Measurements from ENCODE around the gene LAMTOR1.

Gene LAMTOR1

DNA sequence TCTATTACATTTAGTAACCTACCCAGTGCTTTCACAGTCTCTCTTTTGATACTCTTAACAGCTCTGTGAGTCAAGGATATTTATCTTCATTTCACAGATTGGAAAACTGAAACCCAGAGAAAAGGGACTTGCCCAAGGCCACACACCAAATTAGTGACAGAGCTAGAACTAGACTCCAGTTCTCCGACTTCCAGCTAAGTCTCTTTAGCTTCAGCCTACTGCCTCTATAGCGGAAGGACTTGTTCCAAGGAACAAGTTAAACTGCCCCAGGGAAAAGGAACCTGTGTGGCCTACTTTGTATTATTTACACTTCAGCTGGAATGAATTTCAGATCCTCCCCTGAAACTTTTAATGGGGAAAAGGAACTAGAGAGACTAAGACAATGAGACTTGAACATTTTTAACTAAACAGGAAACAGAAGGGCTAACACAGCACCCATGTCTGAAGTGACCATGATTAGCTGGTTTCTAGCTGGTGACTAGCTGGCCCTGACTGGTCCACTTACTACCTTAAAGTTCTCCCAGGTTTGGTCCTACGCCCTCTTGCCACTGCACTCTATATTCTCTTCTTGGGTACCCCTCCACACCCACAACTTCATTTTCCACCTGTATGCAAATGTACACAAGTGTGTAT, 21.2 kb downstream of the LAMTOR1 start:
- DNase-seq, result no peak

DNA sequence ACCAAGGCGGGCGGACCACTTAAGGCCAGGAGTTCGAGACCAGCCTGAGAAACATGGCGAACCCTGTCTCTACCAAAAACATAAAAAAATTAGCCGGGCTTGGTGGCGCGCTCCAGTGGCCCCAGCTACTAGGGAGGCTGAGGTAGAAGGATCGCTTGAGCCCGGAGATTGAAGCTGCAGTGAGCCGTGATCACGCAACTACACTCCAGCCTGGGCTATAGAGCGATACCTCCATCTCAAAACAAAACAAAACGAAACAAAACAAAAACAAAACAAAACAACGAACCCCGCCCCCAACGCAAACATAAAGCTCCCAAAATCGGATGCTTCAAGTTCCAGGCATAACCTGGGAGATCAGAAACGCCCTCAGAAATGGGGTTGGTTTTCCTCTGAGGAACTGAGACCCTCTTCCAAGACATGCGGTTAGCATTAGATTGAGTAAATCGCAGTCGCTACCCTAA, 21.9 kb downstream of the LAMTOR1 start:
- no peak for DNase-seq

DNA sequence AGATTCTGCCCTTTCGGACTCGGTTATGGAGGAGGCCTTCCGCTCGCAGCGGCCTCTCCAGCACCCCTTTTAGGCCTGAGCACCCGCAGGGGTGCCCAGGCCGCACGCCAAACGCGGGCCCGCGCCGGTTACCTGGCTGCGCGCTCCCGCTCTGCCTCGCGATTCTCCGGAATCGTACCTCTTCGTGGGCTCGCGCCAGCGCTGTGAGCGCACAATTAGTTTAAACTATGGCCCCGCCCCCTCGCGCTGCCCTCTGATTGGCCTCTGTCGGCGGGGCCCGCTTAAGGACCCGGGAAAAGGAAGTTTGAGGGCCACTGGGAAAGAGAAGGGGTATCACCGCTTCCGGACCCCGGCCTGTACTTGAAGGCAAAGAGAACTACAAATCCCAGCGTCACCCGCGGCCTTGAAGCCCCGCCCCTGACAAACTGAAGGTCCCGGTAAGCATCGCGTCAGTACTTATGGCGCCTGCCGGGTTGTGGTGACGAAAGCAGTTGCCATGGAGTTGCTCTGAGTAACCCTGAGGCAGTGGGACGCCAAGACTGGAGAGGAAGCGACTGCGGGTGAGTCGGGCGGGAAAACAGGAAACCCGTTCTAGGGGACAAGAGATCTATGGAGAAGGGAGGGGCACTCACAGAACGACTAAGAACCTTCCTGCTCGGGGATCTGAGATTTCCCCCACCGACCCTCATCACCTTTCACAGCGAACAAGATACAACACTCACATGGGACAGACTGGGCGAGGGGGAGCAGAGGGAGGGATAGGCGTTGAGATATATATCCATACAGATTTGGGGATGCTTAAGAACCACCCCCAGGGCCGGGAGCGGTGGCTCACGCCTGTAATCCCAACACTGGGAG, 22.5 kb downstream of the LAMTOR1 start, which contains the start of the genes LRRC51 and NUMA1:
TSS of gene LRRC51 (plus strand) at position 525 of the 858 bp plus-strand sequence. CDS start 8,234 bp downstream, outside the sequence.
TSS of gene NUMA1 (minus strand) at position 217 of the 858 bp plus-strand sequence. CDS start 44,599 bp downstream, outside the sequence.
- DNase-seq, result peak; percentile 75 to 100 (median 99)

DNA sequence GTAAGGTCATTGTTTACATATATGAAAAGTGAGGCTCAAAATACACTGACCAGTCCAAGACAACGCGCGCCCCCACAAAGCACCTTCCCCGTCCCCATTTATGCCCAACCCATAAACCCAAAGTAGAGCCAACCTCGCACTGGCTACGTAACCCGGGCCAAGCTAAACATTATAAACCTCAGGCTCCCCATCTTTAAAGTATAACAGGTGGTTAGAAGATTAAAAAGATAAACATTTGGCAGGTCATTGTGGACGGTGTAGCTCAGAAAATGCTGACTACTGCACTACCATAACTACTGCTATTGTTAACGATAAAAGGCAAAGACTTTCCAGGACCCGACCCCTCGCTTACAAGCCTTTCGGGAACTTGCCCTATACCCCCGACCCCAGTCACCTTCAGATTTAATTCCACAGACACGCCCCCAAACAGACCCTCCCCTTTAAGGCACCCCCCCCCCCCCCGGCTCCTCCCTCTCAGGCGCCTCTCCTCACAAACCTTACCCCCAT, 23.2 kb downstream of the LAMTOR1 start:
- DNase-seq, result peak in 1 of 58 donors; percentile 41

DNA sequence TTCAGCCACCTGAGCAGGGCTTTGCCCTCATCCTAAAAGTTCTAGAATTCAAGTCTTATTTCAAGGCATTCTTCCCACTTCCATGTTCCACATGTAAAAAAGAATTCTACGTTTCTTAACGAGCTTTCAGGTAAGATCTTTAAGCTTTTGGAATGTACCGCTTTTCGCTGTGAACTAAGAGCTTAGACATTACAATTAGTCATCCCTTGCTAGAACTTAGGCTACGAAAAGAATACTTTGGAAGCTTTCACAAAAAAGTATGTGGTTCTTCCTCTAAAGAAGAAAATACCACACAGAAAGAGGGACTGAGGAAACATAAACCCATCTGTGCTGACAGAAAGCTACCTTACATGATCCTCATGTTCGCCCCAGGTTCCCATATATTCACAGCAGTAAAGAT, 24.6 kb downstream of the LAMTOR1 start:
- DNase-seq, result no peak

DNA sequence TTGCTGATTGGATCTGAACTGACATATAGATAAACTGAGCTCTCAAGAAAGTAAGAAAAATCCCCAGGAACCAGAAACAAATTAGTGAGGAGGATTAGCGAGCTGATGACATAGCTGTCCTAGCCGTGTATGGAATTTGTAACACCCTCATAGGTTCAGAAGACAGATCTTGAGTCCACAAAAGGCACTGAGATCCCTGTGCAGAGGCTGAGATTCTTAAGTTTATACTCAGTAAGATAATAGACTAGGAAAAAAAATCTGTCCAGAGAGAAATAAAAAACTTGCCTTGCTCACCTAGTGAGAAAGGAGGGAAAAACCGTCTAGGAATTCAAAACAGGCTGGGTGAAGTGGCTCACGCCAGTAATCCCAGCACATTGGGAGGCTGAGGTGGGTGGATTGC, 27.3 kb downstream of the LAMTOR1 start:
- DNase-seq, result no peak

DNA sequence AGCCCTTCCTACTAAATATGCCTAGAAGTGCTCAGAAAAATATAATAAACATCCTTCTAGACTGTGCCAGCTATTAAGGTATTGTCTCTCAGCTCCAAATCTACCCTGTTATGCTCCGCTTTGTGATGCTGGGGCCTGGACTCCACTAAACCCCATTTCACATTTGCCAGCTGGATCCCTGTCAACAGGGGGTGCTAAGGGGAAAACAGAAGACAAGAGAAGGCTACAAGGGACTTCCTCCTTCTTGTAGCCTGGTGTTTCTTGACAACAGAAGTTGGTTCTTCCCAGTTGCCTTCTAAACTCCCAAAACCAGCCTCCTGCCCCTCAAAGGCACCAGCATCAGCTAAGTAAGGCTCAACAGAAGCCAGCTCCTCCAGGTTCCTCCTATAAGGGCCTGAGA, 28.0 kb downstream of the LAMTOR1 start:
- DNase-seq, result peak in 4 of 58 donors; percentile 13 to 37 (median 19)

DNA sequence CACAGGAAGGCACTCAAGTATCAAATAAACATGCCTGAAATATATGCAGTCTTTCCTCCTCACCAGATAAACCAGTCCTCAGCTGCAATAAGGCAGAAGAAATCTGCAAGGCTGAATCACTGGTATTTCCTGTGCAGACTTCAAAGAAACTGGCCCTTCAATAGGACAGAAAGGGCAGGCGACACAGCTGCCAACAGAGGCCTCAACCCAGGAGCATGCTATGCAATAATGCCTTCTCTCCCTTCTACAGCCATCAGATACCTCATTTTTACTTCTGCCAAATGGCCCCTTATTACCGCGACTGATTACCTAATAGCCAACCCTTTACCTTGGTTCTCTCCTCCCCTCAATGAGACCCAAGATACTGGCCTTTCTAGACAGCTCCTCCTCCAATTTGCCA, 30.7 kb downstream of the LAMTOR1 start:
- no peak for DNase-seq

DNA sequence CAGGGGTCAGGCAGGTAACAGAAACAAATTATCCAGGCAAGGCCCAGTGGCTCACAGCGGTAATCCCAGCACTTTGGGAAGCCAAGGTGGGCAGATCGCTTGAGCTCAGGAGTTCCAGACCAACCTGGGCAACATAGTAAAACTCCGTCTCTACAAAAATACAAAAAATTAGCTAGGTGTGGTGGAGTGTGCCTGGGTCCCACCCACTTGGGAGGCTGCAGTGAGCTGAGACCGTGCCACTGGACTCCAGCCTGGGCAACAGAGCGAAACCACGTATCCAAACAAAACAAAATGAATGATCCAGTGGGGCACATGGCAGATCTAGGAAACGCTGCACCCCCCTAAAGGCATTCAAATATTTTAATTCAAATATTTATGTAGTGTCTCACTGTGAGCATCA, 32.6 kb downstream of the LAMTOR1 start:
- no peak for DNase-seq

DNA sequence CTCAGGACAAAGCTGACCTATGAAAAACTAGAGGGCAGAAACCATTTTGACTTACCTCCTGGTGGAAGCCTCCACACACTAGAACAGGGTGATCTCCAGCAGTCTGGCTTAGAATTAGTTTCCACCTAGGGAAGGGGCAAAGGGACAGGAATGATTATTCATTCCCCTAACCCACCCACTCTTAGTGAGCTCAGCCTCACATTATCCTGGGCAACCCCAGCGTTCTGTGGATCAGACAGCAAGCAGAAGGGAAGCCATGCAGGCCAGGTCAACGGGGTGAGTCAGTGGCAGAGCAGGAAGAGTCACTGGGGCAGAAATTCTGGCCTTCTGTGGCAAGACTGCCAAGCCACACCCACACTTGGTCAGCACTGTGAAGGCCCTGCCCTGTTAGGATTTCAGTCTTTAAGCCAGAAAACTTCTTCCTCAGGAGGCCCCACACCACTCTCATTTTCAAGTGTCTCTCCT, 33.3 kb downstream of the LAMTOR1 start:
- peak in 27 of 58 donors; percentile 9 to 69 (median 28) for DNase-seq

DNA sequence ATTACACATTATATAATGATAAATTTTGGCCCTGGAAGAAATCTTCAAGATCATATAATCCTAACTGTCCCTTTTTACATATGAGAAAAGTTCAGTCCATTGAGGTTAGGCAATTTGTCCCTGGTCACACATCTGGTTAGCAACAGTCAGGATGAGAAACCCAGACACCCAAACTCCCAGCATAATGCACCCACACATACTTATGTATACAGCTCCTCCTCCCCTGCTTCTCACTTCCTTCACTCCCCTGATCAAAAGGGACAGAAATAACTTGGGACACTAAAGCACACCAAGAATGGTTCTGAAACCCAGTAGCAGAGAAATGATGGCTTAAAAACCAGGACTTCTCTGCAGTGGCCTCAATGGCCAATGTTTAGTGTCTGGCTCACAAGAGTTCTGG, 33.9 kb downstream of the LAMTOR1 start:
- DNase-seq, result peak in 1 of 58 donors; percentile 37

DNA sequence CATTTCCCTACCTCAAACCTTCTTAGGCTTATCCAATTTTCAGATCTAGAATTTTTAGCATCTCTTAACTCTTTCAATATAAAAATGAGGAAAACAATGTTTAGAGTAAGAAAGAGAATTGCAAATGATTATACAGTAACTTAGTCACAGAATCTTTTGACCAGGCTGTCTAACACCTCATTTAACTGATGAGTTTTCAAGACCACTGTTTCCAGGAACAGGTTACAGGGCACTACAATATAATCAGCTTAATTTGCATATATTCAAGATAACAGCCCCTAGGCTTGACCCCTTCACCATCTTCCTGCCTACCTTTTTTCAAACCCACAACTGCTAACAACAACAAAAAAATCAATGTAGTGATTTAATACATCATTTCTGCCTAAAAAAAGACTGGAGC, 35.4 kb downstream of the LAMTOR1 start:
- DNase-seq, result no peak

DNA sequence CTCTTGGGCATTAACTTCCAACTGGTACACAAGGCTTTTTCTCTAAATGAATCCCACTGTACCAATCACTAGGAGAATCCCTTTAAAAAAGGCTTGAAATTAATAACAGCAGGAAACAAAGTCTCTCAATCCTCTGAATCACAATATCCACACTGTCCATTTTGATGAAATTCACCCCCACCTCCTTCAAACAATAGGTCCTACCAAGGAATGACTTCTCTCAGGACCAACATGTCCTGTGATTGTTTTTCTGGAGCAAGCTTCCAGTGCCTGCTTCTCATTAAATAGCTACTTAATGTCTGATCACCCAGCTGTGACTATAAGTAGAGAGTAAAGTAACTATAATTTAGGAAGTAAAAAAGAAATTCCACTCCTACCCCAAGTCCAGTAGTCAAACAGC, 35.8 kb downstream of the LAMTOR1 start:
- DNase-seq, result no peak

DNA sequence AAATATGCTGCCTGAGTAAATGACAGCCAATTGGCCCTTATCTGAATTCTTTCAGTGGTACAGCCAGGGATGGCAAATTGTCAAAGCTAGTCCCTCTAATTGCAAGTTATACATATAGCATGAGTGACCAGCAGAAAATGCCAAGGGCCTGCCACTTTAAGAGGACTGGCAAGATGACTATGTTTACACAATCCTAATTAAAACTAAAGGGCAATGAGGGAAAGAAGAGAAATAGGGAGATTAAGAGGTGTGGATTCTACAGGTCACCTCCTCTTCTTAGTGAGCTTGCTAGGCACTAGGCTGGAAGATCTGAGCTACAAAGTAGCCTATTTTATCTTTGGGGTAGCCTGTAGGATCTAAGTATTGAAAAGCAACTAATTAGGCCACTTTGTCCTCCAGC, 36.2 kb downstream of the LAMTOR1 start:
- DNase-seq, result no peak

DNA sequence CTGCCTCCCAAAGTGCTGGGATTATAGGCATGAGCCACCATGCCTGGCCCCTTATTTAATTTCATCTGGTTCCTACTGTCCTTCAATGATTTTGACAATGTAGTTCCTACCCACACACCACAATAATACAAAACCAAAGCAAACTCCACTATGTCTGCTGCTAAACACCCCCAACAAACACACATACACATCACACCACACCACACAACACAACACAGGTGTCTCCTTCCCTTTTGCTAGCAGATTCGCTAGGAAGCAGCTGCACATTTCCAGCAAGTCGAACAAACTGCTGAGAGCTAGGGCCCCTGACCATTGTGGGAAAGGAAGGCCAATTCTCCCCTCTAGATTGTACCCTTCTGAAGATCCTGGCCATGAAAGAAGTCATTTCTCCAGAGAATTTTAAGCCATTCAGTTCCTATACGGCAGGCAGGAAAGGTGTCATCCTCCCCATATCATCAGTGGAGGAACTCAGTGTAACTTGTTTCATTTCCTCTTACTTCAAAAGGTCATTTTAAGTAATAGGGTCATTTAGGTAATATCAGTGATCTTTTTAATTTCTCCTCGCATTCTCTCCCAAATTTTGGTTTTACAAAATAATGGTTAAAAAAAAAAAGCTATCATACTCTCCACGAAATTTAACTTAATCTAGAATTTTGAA, 41.2 kb downstream of the LAMTOR1 start:
- DNase-seq, result no peak

DNA sequence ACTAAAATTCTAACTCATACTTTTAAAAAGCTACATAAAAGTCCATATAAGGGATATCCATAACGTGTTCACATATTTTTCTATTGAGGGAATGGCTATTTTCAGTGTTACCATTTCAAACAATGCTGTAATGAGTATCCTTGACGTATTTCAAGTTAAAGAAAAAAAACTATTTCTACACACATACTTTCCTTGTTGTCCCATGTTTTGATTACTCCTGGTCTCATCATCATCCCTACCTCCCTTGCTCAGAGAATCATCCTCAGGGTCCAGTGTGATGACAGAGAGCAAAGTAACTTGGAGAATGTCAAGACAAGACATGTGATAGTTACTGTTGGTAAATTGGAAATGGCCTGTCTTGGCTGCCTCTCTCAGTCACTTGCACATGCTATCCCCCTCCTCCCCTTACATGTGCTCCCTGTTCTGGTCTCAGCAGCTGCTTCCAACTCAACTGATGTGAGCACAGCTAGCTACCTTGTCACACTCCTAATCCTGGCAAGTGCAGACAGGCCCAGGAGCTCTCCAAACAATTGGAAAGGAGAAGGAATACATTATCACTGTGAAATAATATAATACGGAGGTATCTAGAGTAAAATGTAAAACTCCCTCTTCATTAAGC, 44.6 kb downstream of the LAMTOR1 start:
- no peak for DNase-seq

DNA sequence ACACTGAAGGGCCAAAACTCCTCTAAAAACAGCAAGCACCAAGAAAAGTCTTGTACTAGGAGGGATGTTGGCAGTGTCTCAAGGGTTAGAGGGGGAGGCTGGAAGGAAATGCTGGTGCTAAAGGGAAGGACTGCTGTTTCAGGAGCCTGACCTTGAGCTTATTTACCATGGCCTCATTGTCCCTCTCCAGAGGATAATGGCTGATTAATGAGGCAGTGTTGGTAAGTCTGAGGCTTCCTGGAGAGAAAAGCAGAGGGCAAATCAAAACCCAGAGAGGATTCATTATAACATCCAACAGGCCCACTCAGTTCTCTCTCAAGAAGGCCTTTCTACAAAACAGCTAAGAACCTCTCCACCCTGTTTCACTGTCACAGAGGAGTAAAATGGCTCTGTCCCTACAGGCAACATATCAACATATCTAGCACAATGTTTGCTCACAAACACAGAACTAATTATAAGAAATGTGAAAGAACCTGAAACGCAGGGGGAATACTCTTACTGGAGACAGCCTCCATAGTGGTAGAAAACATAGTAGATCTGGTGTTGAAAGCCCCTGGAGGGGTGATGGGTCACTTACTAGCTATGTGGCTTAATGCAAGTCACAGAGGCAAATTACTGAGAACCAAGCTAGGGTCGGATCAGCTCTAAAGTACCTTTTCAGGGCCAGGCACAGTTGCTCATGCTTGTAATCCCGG, 54.2 kb downstream of the LAMTOR1 start:
- DNase-seq, result peak in 3 of 58 donors; percentile 24 to 28 (median 26)
